Measurements from ENCODE around the gene CASK. TPM values are rescaled to one million over a fixed set of nuclear protein-coding genes. Genes with fewer than 3 reads are reported as not detected.

The CASK gene
- total RNA-seq, 1 donor from 2014 or later, result 13.4 TPM

DNA sequence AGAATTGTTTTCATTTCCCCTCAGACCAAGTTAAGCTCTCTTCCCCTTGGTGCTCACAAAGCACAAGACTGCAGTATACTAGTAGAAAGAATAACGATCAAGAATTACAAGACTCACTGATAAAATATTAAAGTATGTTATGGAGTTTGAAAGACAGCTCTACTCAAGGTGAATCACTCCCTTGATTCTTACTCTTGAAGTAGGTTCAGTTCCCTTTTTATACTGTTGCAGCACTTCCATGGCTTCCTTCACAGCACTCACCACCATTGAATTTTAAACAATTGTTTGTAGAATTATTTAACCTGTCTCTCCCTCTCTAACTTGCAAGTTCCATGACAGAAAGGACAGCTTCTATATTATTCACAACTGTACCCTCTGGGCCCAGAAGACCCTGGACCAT is 42.2 kb downstream of the CASK start:
- Histone ChIP-seq H3K4me3 (no peak overlapping the region), H3K27me3 (ENCODE audit: low read depth) (no peaks in the 10 kb centered on the region), H3K36me3 (no peaks in the 10 kb centered on the region), H3K9me3 (replicated peaks) (no peaks in the 10 kb centered on the region), H3K27ac (replicated peaks) (no peak overlapping the region), H3K4me1 (no peaks in the 10 kb centered on the region)
- TF ChIP-seq, protein P1, sequence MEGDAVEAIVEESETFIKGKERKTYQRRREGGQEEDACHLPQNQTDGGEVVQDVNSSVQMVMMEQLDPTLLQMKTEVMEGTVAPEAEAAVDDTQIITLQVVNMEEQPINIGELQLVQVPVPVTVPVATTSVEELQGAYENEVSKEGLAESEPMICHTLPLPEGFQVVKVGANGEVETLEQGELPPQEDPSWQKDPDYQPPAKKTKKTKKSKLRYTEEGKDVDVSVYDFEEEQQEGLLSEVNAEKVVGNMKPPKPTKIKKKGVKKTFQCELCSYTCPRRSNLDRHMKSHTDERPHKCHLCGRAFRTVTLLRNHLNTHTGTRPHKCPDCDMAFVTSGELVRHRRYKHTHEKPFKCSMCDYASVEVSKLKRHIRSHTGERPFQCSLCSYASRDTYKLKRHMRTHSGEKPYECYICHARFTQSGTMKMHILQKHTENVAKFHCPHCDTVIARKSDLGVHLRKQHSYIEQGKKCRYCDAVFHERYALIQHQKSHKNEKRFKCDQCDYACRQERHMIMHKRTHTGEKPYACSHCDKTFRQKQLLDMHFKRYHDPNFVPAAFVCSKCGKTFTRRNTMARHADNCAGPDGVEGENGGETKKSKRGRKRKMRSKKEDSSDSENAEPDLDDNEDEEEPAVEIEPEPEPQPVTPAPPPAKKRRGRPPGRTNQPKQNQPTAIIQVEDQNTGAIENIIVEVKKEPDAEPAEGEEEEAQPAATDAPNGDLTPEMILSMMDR (IDR thresholded peaks at IDR 0.05; ENCODE audit: borderline replicate concordance), result no peak
- no peak for DNase-seq
- intact Hi-C loops (cut with micrococcal nuclease), result no loop called here

DNA sequence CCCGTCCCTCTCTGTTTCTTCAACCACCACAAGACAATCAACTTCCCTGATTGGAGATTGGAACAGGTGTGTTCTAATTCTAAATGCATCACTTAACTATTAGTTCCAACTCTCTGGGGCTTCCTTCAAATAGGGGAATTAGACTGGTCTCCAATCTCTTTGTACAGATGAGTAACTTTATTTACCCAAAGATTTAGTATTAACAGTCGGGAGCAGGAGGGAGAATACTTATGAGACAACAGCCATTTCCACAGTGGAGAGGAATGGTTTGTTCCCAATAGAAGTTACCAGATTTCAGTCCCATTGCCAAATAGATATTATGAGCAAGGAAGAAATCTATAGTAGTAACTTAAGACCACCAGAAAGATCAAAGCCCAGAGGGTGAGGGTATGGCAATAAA is 46.2 kb downstream of the CASK start:
- Histone ChIP-seq H3K4me1 (no peaks in the 10 kb centered on the region), H3K9me3 (replicated peaks) (no peaks in the 10 kb centered on the region), H3K27ac (replicated peaks) (no peak overlapping the region), H3K27me3 (ENCODE audit: low read depth) (no peaks in the 10 kb centered on the region), H3K36me3 (no peaks in the 10 kb centered on the region), H3K4me3 (no peak overlapping the region)
- intact Hi-C loops (cut with micrococcal nuclease), result no loop called here
- DNase-seq, result no peak
- TF ChIP-seq, protein P1 (IDR thresholded peaks at IDR 0.05; ENCODE audit: borderline replicate concordance), result no peak

DNA sequence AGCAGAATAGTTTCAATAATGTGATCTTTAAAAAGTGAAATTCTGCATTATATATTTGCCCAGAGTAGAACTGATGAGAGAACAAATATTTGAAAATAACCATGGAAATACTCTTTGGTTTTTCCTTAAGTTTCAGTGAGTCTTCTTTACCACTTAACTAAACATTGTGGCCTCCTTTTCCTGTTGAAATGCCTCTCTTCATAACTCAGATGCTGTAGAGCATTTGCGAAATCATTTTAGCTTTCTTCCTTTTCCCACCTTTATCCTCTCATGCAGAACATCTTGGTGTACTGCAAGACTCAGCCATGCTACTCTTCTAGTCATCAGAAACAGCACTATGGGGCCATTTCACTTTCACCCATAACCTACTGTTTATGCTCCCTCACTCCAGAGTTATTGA is 48.2 kb downstream of the CASK start:
- H3K36me3 ChIP-seq, result no peaks in the 10 kb centered on the region
- intact Hi-C loops (cut with micrococcal nuclease), result no loop called here
- H3K4me1 ChIP-seq, result no peaks in the 10 kb centered on the region
- no peak for DNase-seq
- no peak overlapping the region for H3K27ac ChIP-seq (replicated peaks)
- TF ChIP-seq, protein P1 (IDR thresholded peaks at IDR 0.05; ENCODE audit: borderline replicate concordance), result no peak
- H3K4me3 ChIP-seq, result no peak overlapping the region
- H3K27me3 ChIP-seq (ENCODE audit: low read depth), result no peaks in the 10 kb centered on the region
- H3K9me3 ChIP-seq (replicated peaks), result no peaks in the 10 kb centered on the region

DNA sequence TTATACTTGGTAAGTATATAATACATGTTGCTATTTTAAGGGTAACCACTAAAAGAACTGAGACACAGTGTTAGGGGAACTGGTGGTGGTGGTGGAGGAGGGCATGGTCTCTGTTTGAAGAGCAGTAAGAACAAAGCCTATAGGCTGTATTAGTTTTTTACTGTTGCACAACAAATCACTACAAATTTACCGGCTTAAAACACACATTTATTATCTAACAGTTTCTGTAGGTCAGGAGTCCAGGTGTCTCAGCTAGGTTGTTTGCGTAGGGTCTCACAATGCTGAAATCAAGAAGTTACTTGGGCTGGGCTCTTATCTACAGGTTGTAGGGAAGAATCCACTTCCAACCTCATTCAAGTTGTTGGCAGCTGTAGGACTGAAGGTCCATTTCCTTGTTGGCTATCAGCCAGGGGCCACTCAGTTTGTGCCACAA is 52.6 kb downstream of the CASK start:
- no peaks in the 10 kb centered on the region for H3K36me3 ChIP-seq
- H3K27me3 ChIP-seq (ENCODE audit: low read depth), result no peaks in the 10 kb centered on the region
- no peak overlapping the region for H3K4me3 ChIP-seq
- intact Hi-C loops (cut with micrococcal nuclease), result no loop called here
- DNase-seq, result no peak
- no peak overlapping the region for H3K27ac ChIP-seq (replicated peaks)
- TF ChIP-seq, protein P1 (IDR thresholded peaks at IDR 0.05; ENCODE audit: borderline replicate concordance), result no peak
- H3K9me3 ChIP-seq (replicated peaks), result no peaks in the 10 kb centered on the region
- H3K4me1 ChIP-seq, result no peaks in the 10 kb centered on the region

DNA sequence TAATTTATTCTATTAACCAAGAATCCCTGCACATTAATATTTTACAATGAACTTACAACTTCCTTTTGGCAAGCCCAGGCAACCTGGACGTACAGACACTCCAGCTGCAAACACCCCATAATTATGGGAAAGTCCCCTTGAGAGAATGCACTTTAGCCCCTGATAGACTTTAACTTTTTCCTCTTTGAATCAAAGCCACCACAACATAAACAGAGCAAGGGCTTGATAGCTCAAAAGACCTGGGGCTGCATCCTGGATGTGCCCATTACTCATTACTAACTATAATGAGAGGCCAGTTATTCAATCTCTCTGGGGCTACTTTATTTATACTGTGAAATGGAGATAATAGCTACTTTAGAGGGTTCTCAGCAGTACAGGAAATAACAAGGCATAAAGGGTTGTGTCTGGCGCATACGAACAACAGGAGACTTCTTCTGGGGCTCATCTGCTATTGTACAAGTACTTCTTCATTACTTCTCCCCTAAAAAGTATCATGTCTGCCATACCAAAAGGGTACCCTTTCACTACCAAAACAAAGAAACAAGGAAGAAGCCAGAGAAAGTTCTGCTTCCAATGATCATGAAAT is 54.9 kb downstream of the CASK start:
- intact Hi-C loops (cut with micrococcal nuclease), result no loop called here
- no peak overlapping the region for H3K4me3 ChIP-seq
- TF ChIP-seq, protein P1 (IDR thresholded peaks at IDR 0.05; ENCODE audit: borderline replicate concordance), result no peak
- H3K36me3 ChIP-seq, result no peaks in the 10 kb centered on the region
- H3K9me3 ChIP-seq (replicated peaks), result no peaks in the 10 kb centered on the region
- H3K4me1 ChIP-seq, result no peaks in the 10 kb centered on the region
- no peak overlapping the region for H3K27ac ChIP-seq (replicated peaks)
- H3K27me3 ChIP-seq (ENCODE audit: low read depth), result no peaks in the 10 kb centered on the region
- no peak for DNase-seq

Data from left ventricle myocardium inferior (tissue), 1 donor.